HG02610 (cell line): ENCODE results near the gene GTPBP2.
A peak's percentile ranks its signal among the peaks of the same experiment; 100 is the strongest.

ENCODE experiments used
- ATAC-seq: cut with Tn5 transposase; IDR thresholded peaks from one replicate; pipeline ENCODE4 v1.9.1; 2021; ENCODE audit warnings: mild to moderate bottlenecking, moderate library complexity; ENCODE audit not compliant: unreplicated experiment

GTPBP2 gene

DNA sequence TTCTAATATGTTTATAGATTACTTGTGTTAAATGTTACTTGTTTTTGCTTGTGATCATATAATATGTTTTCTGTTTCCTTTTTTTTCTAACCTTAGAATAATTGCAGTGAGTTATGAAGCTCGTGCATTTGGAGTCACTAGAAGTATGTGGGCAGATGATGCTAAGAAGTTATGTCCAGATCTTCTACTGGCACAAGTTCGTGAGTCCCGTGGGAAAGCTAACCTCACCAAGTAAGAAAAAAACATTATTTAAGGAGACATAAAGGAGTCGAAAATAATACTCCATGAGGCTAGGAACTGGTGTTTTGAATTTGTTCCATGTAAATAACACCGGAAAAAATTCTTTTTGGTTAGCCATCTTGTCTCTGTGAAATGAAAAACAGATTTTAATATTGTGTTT is 46.2 kb downstream of the GTPBP2 start:
- ATAC-seq = no peak

DNA sequence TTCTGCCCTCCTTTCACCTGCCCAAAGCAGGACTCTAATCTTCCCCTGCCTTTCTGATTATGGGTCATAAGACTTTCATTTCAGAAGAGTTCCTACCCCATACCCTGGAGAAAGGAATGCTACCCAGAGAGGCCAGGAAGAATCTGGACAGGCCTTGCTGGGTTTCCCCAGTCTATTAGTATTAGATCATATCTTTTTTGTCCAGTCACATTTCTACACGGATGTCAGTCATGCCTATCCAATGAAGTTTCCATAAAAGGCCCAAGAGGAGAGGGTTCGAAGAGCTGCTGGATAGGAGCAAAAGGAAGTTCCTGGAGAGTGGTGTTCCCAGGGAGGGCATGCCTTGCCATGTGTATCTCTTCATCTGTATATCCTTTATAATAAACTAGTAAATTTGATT is 49.9 kb downstream of the GTPBP2 start:
- no peak for ATAC-seq

DNA sequence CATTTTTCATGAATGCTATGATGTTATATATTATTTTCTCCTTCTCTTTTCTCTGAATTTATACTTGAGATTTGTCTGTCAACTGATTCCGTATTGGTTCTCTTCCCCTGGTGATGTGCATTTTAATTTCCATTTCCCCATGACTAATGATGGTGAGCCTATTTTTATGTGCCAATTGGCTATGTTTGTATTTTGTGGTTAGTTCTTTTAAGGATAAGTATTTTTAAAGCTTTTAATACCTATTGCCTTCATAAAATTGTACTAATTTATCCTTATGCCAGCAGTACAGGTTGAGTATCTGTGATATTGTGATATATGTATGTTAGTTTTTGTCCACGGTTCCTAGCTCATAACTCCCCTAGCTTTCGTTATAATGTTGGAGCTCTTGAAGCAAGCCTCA is 50.3 kb downstream of the GTPBP2 start:
- ATAC-seq = no peak

DNA sequence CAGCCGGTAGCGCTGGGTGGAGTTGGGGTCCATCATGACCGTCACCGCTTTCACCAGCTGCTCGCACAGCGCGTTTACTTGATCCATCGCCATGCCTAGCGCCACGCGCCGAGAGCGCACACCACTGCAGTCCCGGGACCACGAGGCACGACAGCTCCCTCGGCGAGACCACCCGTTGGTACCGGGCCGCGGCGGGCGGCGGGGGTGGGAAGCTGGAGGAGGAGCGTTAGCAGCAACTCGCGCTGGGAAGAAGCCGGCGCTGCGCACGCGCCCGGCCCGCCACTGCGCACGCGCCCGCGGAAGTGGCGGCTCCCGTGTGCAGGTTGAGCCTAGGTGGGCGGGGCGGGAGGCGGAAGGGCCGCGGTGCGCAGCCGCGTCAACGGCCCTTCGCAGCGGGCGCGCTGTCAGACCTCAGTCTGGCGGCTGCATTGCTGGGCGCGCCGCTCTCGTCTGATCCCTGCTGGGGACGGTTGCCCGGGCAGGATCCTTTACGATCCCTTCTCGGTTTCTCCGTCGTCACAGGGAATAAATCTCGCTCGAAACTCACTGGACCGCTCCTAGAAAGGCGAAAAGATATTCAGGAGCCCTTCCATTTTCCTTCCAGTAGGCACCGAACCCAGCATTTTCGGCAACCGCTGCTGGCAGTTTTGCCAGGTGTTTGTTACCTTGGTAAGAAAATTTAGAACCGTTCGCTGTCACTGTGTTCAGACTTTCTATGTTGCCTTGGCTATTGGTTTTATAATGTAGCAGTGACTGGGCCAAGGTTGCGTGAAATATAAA is 53.1 kb downstream of the GTPBP2 start, which contains the start of the genes POLH and XPO5:
POLH (plus strand) TSS at position 414 of the 780 bp plus-strand sequence. CDS start 6,135 bp downstream, outside the sequence.
XPO5 (minus strand) TSS at position 267 of the 780 bp plus-strand sequence; CDS start at position 93, 174 bp downstream.
- peak; percentile 88 for ATAC-seq

GRCh38 chr6:43575105-43575771 is 53.8 kb downstream of the GTPBP2 start:
- no peak for ATAC-seq

- ATAC-seq = no peak
Observed at GRCh38 chr6:43572015-43572414, 57.0 kb downstream of the GTPBP2 start.

GRCh38 chr6:43570876-43571441 is 58.1 kb downstream of the GTPBP2 start:
- no peak for ATAC-seq
